Measurements from ENCODE around the gene NRF1.
A peak's percentile ranks its signal among the peaks of the same experiment; 100 is the strongest.
"Not testable (repeated sequence)": the region's sequence is repeated elsewhere in the genome, so short reads cannot be mapped to it uniquely, and the experiment has no call there.

The NRF1 gene

GRCh38 chr7:129611246-129612111 lies at the start of gene NRF1:
TSS of gene NRF1 (plus strand) at chr7:129611720. CDS start at chr7:129657352, 45,632 bp downstream.
- peak; percentile 83 for DNase-seq

- DNase-seq: not testable (repeated sequence)
Observed at GRCh38 chr7:129566323-129566722, 45.2 kb upstream of the NRF1 start.

- no peak for DNase-seq
Observed at GRCh38 chr7:129567377-129567776, 44.1 kb upstream of the NRF1 start.

- no peak for DNase-seq
Observed at GRCh38 chr7:129568240-129568639, 43.3 kb upstream of the NRF1 start.

GRCh38 chr7:129569326-129569725 lies 42.2 kb upstream of the NRF1 start:
- no peak for DNase-seq

- DNase-seq: no peak
Observed at GRCh38 chr7:129569811-129570215, 41.7 kb upstream of the NRF1 start.

- DNase-seq: no peak
Observed at GRCh38 chr7:129571201-129571600, 40.3 kb upstream of the NRF1 start.

GRCh38 chr7:129572205-129572604 lies 39.3 kb upstream of the NRF1 start:
- DNase-seq: no peak

GRCh38 chr7:129574487-129574886 lies 37.0 kb upstream of the NRF1 start:
- DNase-seq: no peak

GRCh38 chr7:129575699-129576098 lies 35.8 kb upstream of the NRF1 start:
- no peak for DNase-seq

GRCh38 chr7:129576138-129576537 lies 35.4 kb upstream of the NRF1 start:
- no peak for DNase-seq

GRCh38 chr7:129578829-129579228 lies 32.7 kb upstream of the NRF1 start:
- DNase-seq: no peak

GRCh38 chr7:129586179-129586578 lies 25.3 kb upstream of the NRF1 start:
- not testable (repeated sequence) for DNase-seq

GRCh38 chr7:129588268-129588667 lies 23.3 kb upstream of the NRF1 start:
- DNase-seq: no peak

- DNase-seq: no peak
Observed at GRCh38 chr7:129591868-129592267, 19.7 kb upstream of the NRF1 start.

- not testable (repeated sequence) for DNase-seq
Observed at GRCh38 chr7:129596386-129596785, 15.1 kb upstream of the NRF1 start.

- DNase-seq: no peak
Observed at GRCh38 chr7:129597672-129598071, 13.8 kb upstream of the NRF1 start.

GRCh38 chr7:129599174-129599573 lies 12.3 kb upstream of the NRF1 start:
- no peak for DNase-seq

- not testable (repeated sequence) for DNase-seq
Observed at GRCh38 chr7:129603594-129603993, 7.9 kb upstream of the NRF1 start.

- not testable (repeated sequence) for DNase-seq
Observed at GRCh38 chr7:129604021-129604420, 7.5 kb upstream of the NRF1 start.

- no peak for DNase-seq
Observed at GRCh38 chr7:129604713-129605437, 6.6 kb upstream of the NRF1 start.

GRCh38 chr7:129605960-129606614 lies 5.4 kb upstream of the NRF1 start:
- no peak for DNase-seq

- no peak for DNase-seq
Observed at GRCh38 chr7:129606803-129607202, 4.7 kb upstream of the NRF1 start.
